Tibial artery (tissue), 4 donors: ENCODE data around the gene ENHO.
A peak's percentile ranks its signal among the peaks of the same experiment; 100 is the strongest.

Experiments
- DNase-seq, 2 donors: peaks; one replicate each; pipeline ENCODE4 v3.0.0-alpha.2; 2019
- H3K27ac ChIP-seq, 2 donors: fragments of 200-600 bp; sonication (generic) in 1 of 2; 1 replicate in 1 of 2; 2 replicates in 1 of 2; pipeline ENCODE4 v1.5.1; 2018 to 2019; ENCODE audit warnings: mild to moderate bottlenecking in 1 of 2
- H3K27me3 ChIP-seq, 2 donors: fragments of 200-600 bp; sonication (generic) in 1 of 2; one replicate each; pipeline versions ENCODE4 v1.5.1 to v1.6.0; 2016 to 2019
- H3K36me3 ChIP-seq, 3 donors: fragments of 200-600 bp; sonication (generic) in 2 of 3; one replicate each; pipeline ENCODE4 v1.5.1; 2016 to 2019; ENCODE audit warnings: mild to moderate bottlenecking in 2 of 3
- H3K4me1 ChIP-seq, 4 donors: fragments of 200-600 bp; sonication (generic) in 2 of 4; 1 replicate in 3 of 4; 2 replicates in 1 of 4; pipeline ENCODE4 v1.5.1; 2016 to 2019
- H3K4me3 ChIP-seq, 2 donors: fragments of 200-600 bp; sonication (generic) in 1 of 2; 1 replicate in 1 of 2; 2 replicates in 1 of 2; pipeline ENCODE4 v1.5.1; 2018 to 2019; ENCODE audit warnings: mild to moderate bottlenecking in 2 of 2
- H3K9me3 ChIP-seq, 3 donors: fragments of 200-600 bp; sonication (generic) in 1 of 3; one replicate each; pipeline ENCODE4 v1.5.1; 2016 to 2019
- intact Hi-C: fragments of 100-400 bp; cut with DNase I; formaldehyde crosslinking; loops from one replicate; pipeline ENCODE4 v1.15.0; 2023; ENCODE audit warnings: low total_unique reads
- TF ChIP-seq, protein P1 (sequence below), 2 experiments: fragments of 200-600 bp in 1 of 2; fragments of 450-650 bp in 1 of 2; IDR thresholded peaks; one replicate each; pipeline ENCODE4 v1.5.1; 2017 to 2019; ENCODE audit warnings: antibody characterized with exemption in 2 of 2, mild to moderate bottlenecking in 1 of 2, moderate library complexity in 1 of 2

Gene ENHO

DNA sequence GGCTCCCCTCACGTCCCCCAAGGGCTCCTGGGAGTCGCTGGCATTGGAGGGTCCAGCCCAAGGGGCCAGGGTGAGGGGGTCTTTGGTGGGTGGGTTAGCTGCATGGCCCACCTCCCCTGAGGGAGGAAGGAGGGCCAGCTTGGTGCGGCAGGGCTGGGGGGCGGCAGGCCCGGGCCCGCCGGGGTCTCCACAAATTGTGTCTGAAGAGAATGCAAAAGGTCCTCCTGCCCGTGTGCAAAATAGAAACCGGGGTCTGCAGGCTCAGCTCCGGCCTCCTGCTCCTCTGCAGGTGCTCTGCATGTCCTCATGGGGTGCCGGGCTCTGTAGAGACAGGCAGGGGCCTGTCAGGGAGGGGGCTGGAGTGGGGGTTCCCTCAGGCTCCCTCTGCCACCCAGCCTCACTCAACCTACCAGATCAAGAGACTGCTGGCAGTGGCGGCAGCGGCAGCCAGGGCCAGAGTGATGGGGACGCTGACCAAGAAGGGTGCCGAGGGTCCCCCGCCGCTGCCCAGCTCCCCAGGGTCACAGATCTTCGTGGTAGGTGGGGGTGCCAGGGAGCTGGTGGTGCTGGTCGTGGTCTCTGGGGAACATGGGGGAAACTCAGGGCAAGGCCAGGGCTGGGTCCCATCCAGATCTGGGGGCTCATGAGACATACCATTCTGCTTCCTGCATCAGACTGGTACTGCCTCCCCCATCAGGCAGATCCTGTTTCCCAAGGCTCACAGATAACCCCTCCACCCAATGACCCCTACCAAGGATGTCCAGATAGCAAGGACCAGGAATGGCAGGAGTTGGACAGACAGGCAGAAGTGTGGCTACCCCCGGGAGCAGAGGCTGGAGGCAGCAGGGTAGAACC lies 29.2 kb upstream of the ENHO start:
- intact Hi-C loops: no loop called here
- no peaks in the 10 kb centered on the region for H3K4me1 ChIP-seq
- no peaks in the 10 kb centered on the region for H3K36me3 ChIP-seq
- H3K27me3 ChIP-seq: peaks cover 0 to 43% of the 10 kb centered on the region in 2 donors
- H3K9me3 ChIP-seq: no peaks in the 10 kb centered on the region
- TF ChIP-seq, protein P1, sequence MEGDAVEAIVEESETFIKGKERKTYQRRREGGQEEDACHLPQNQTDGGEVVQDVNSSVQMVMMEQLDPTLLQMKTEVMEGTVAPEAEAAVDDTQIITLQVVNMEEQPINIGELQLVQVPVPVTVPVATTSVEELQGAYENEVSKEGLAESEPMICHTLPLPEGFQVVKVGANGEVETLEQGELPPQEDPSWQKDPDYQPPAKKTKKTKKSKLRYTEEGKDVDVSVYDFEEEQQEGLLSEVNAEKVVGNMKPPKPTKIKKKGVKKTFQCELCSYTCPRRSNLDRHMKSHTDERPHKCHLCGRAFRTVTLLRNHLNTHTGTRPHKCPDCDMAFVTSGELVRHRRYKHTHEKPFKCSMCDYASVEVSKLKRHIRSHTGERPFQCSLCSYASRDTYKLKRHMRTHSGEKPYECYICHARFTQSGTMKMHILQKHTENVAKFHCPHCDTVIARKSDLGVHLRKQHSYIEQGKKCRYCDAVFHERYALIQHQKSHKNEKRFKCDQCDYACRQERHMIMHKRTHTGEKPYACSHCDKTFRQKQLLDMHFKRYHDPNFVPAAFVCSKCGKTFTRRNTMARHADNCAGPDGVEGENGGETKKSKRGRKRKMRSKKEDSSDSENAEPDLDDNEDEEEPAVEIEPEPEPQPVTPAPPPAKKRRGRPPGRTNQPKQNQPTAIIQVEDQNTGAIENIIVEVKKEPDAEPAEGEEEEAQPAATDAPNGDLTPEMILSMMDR (IDR thresholded peaks at IDR 0.05): no peak
- no peak overlapping the region for H3K27ac ChIP-seq
- H3K4me3 ChIP-seq: no peak overlapping the region
- DNase-seq: peak in 1 of 2 donors; percentile 60

DNA sequence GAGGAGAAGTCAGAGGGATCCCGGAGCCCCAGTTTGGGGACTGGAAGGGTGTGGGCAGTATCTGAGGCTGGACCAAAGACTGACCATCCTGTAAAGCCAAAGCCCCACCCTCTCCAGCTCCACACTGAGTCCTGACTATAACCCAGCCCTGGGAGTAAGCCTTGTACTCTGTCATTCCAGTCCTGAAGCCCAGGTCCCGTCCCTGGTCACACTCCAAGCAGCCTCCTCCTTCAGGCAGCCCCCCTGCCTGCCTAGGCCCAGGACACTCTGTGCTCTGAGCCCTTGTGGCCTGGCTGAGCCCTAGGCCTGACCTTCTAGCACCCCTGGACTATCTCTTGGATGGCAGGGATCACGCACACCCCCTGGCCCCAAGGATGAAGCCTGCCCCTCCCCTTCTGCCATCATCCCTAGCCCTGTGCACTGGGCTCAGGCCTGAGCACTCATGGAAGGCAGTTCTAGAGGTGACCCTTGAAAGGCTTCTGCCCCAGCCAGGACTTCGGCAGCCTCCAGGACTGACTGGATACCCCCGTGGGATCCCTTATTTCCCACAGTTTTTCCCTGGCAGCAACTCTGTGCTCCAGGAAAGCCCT lies 28.0 kb upstream of the ENHO start:
- peak in 1 of 2 donors; percentile 45 for DNase-seq
- Histone ChIP-seq H3K27me3 (peaks cover 0 to 43% of the 10 kb centered on the region in 2 donors), H3K36me3 (no peaks in the 10 kb centered on the region), H3K9me3 (no peaks in the 10 kb centered on the region), H3K4me1 (no peaks in the 10 kb centered on the region), H3K27ac (no peak overlapping the region), H3K4me3 (no peak overlapping the region)
- intact Hi-C loops: no loop called here
- TF ChIP-seq, protein P1 (IDR thresholded peaks at IDR 0.05): no peak

DNA sequence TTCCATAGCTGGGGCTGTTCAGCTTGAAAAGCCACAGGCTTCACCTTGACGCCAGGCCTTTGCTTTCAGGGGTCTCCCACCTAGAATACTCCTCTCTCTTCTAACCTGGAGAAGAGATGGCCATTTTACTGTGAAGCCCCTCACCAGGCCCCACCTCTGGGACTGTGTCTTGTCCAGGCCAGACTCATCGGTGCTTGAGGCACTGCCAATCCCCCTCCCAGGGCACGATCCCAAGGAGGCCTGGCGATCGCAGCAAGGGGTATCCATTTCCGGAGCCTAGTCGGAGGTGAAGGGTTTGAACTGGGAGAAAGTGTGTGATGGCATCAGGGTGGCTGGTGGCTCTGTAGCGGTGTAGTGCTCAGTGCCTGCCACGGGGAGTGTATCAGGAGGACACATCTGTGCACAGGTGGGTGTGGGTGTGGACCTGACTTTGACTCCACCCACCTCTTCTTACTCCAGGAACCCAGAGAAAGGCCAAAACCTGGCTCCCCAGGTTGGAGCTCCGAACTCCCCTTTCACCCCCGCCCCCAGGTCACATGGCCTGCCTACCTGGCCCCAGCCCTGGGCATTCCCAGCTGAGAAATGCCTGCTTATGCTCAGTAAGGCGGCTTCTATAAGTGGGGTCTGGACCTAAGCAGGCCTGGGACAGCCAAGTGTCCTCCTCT lies 27.4 kb upstream of the ENHO start:
- TF ChIP-seq, protein P1 (IDR thresholded peaks at IDR 0.05): no peak
- no peaks in the 10 kb centered on the region for H3K9me3 ChIP-seq
- H3K27me3 ChIP-seq: peaks cover 0 to 40% of the 10 kb centered on the region in 2 donors
- no peak overlapping the region for H3K27ac ChIP-seq
- no peaks in the 10 kb centered on the region for H3K36me3 ChIP-seq
- H3K4me3 ChIP-seq: no peak overlapping the region
- no peaks in the 10 kb centered on the region for H3K4me1 ChIP-seq
- peak in 1 of 2 donors; percentile 42 for DNase-seq
- intact Hi-C loops: no loop called here

DNA sequence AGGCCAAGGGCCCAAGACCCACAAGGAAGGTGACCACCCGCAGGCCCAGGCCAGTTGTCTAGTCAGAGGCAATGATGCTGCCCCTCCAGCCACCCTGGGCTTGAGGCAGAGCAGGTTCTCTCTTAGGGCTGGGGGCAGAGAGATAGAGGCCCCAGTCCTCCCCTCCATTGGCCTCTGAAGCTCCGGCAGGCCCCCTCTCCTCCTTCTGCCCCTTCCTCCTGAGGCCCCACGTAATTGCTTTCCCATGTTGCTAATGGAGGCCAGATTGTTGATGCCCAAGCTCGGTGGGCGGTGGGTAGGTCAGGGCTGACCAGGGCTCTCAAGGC lies 26.6 kb upstream of the ENHO start:
- H3K27me3 ChIP-seq: peaks cover 0 to 36% of the 10 kb centered on the region in 2 donors
- no peaks in the 10 kb centered on the region for H3K9me3 ChIP-seq
- DNase-seq: no peak
- TF ChIP-seq, protein P1 (IDR thresholded peaks at IDR 0.05): no peak
- no peak overlapping the region for H3K27ac ChIP-seq
- H3K4me1 ChIP-seq: no peaks in the 10 kb centered on the region
- H3K4me3 ChIP-seq: no peak overlapping the region
- intact Hi-C loops: loop anchor here (5.0 kb wide), 1 partner anchor 43 kb away; no protein-coding TSS in a partner anchor
- H3K36me3 ChIP-seq: no peaks in the 10 kb centered on the region

DNA sequence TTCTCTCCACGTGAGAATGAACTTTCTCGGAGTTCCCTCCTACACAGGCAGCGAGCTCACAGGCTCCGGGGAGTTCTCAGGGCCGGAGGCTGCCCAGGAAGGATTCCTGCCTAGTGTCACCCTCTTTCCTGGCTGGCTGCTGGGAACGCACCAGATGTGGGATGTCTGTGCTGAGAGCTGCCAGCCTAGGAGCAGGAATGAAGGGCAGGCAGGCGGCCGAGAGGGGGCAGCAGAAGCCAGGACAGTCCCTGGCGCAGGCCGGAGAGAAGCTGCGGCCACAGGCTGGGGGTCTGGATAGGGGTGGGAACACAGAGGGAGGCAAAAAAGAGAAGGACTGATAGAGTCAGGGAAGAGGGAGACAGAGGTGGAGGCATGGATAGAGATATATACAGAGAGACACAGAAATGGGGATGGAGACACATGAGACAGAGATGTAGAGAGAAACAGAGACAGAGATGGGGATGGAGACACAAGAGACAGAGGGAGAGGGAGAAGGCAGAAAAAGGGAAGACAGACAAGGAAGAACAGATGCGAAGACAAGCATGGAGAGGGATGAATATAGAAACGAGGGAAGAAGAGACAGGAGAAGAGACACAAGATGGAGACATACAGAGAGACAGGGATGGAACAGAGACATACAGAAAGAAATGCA lies 25.3 kb upstream of the ENHO start:
- H3K36me3 ChIP-seq: no peaks in the 10 kb centered on the region
- TF ChIP-seq, protein P1 (IDR thresholded peaks at IDR 0.05): peak; percentile 74 to 75
- intact Hi-C loops: loop anchor here (5.0 kb wide), 1 partner anchor 44 kb away; no protein-coding TSS in a partner anchor
- peaks cover 0 to 35% of the 10 kb centered on the region in 2 donors for H3K27me3 ChIP-seq
- no peak overlapping the region for H3K27ac ChIP-seq
- no peaks in the 10 kb centered on the region for H3K4me1 ChIP-seq
- H3K4me3 ChIP-seq: no peak overlapping the region
- DNase-seq: peak; percentile 72 to 81
- no peaks in the 10 kb centered on the region for H3K9me3 ChIP-seq
